NCI-H2227 (cell line): ENCODE results near the gene C1orf198.
A peak's percentile ranks its signal among the peaks of the same experiment; 100 is the strongest.

Experiments used
- DNase-seq: peaks from one replicate; lab custom pipeline; 2025; ENCODE audit not compliant: unreplicated experiment; lab: John Stamatoyannopoulos, UW

Gene C1orf198, protein sequence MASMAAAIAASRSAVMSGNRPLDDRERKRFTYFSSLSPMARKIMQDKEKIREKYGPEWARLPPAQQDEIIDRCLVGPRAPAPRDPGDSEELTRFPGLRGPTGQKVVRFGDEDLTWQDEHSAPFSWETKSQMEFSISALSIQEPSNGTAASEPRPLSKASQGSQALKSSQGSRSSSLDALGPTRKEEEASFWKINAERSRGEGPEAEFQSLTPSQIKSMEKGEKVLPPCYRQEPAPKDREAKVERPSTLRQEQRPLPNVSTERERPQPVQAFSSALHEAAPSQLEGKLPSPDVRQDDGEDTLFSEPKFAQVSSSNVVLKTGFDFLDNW

GRCh38 chr1:230867903-230868735 is at the start of gene C1orf198:
C1orf198 (minus strand) TSS chr1:230868521; CDS start chr1:230868512, 9 bp downstream.
- DNase-seq: peak; percentile 86

GRCh38 chr1:230917284-230918135 is 49.2 kb upstream of the C1orf198 start:
- peak; percentile 87 for DNase-seq

DNA sequence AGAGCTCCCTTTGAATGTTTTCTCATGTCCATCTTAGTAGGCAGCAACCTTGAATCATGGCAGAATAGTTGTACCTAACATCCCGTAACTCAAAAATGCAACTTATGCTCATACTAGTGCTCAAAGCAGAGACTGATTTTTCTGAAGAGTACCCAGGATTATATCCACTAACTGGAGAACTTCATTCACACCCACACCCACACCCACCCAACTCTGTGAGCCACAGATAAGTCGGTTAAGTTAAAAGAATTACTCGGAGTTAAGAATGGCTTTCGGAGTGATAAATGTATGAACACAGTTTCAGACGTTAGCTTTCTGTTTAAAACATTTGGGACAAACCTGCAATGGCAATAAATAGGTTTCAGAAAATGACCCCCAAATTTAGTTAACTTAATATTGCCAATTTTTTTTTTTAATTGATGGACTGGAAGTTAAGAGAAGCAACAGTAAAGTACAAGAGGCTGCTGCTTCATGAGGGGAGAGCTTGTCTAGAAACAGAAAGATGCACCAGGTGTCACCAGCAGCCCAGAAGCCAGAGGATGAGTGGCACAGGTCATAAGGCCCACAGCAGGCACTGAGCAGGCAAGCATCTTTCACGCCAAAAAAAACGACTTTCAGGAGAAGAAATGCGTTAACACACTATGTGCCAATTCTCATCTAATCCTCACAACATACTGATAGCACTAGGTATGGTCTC is 48.4 kb upstream of the C1orf198 start:
- DNase-seq: no peak

DNA sequence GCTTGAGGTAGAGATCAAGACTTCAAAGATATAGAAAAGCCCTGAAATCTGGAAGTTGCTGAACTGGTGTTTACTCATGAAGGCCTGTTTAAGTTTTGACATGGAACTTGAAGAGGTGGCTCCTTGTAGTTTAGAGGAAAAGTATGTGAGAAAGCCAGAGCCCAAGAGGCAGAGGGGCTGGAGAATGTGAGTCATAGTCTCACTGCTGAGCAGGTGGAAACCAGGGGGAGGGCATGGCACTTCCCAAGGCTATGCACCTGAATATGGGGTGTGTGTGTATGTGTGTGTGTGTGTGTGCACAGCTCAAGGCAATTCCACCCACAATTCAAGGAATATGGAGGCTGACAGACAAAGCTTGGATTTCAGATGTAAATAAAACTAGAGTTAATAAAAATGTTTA is 46.8 kb upstream of the C1orf198 start:
- DNase-seq: no peak

- no peak for DNase-seq
Observed at GRCh38 chr1:230913496-230913895, 45.2 kb upstream of the C1orf198 start.

DNA sequence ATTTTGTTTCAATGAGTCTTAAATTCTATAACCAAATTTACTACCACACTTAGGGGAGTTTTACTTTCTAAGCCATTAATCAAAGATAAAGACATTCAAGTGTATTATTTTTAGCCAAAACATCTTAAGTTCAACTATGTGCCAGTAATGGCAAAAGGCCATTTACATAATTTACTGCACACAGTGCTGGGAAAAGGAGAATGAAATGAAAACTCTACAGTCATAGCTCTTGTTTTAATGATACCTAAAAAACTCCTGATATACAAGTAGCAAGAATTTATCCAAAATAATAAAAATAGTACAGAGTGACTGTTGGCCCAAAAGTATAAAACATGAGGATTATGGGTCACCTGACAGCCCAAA is 42.4 kb upstream of the C1orf198 start:
- no peak for DNase-seq

GRCh38 chr1:230909974-230910754 is 41.8 kb upstream of the C1orf198 start:
- no peak for DNase-seq

DNA sequence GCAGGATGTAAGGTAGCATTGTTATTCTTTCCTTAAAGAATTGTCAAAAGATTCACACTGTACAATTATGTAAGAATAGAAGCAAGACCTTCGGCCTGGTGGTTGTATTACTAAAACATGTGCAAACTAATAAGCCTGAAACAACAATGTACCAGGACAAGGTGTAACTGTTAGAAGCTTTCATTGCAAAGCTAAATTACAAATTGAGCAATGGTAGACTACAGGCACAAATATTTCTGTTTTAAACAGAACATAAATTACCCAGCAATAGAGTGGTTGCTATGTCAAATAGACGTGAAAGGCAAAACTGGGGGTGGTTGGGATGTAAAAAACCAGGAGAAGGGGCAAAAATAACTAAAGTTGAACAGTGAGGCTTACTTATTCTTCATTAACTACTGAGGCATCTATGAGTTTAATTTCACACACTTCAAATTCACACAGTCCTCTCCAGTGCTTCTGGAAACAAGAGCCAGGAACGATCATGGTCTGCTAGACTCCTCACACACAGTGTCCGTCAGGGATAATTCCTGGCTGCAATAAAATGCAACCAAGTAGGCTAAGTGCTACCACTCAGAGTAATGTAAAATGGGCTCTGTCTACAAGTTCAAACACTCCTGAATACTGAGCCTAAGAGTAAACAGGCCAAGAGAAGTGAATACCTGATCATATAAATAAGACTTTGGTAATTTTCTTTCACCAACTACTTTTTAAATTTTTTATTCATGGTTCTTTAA is 39.3 kb upstream of the C1orf198 start:
- no peak for DNase-seq

DNA sequence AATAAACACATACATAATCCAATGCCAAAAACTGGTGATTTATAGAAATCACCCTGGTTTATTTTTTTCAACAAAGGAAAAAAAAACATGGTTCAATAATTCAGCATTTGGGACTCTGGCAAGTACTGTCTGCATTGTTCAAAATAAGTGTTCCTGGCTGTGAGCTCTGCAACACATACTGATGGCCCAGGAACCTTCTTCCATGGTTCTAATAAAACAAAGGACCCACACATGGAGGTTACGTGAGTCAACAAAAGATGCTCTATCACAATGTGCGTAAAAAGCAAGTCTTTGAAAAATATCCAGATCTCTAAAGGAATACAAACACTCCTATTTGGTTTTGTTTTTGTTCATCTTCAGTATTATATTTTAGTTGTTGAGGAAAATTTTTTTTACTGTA is 37.9 kb upstream of the C1orf198 start:
- no peak for DNase-seq

- no peak for DNase-seq
Observed at GRCh38 chr1:230905733-230906132, 37.4 kb upstream of the C1orf198 start.

GRCh38 chr1:230902349-230902923 is 34.1 kb upstream of the C1orf198 start:
- no peak for DNase-seq

DNA sequence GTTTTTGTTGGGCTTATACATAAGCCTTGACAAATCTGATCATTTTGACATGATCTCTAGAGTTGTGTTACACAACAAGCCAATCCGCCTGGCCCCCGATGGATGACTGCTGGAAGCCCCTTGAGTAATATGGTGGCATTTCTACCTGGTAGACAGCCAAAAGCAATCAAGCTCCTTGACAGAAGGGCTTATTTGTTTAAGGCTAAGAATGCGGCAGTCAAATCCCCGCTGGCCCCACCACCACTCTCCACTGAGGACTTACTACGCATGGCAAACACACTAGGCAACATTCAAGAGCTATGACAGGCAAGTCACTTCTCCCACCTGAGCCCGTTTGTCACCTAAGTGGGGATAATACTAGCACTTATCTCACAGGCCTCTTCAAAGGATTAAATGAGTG is 33.4 kb upstream of the C1orf198 start:
- DNase-seq: peak; percentile 40

- no peak for DNase-seq
Observed at GRCh38 chr1:230900984-230901383, 32.7 kb upstream of the C1orf198 start.

DNA sequence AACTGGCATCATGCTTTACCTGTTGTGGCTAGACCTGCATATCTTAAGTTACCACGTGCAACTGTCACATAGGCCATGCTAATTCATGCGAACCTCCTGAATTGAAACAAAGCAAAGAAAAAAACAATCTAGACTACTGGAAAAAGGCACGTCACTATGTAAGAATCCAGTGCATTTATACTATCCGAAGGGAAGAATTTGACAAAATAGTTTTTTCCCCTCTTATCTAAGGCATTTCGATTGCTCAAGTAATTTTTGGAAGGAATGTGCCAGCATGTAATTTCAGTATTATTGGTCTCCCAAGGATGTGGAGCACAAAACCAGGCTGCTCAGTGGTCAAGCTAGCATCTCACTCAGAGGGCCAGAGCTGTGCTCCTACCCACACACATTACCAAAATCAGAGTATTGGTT is 31.5 kb upstream of the C1orf198 start:
- DNase-seq: no peak

DNA sequence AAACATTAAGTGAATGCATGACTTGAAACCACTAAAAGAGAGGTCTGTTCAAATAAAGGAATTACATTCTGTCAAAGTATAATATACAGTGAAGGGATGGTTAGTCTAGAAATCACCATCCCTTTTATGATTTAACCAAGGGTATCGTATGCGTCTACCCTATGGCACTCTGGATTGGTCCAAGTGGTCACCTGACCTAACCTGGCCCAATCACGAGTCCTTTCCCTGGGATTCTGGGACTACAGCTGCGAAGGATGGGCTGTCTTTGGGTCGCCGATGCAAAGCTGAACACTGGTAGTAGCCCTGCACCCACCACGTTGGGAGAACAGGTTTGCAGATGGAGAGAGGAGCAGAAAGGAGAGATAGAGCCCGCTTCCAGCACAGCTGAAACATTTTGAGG is 30.4 kb upstream of the C1orf198 start:
- no peak for DNase-seq

- DNase-seq: no peak
Observed at GRCh38 chr1:230898144-230898543, 29.8 kb upstream of the C1orf198 start.

GRCh38 chr1:230896779-230897178 is 28.5 kb upstream of the C1orf198 start:
- DNase-seq: no peak

- no peak for DNase-seq
Observed at GRCh38 chr1:230895452-230895851, 27.1 kb upstream of the C1orf198 start.

GRCh38 chr1:230894664-230895063 is 26.3 kb upstream of the C1orf198 start:
- DNase-seq: no peak
